Stimulated activated CD4-positive, alpha-beta T cell treated with anti-CD3 and anti-CD28 coated beads, TNF-alpha, amount 100 ng/mL, for 1 hour (primary cell): Measurements from ENCODE around the gene PLAAT3.
"Not testable (repeated sequence)": the region's sequence is repeated elsewhere in the genome, so short reads cannot be mapped to it uniquely, and the experiment has no call there.

ENCODE experiments used
- DNase-seq, 3 donors: peaks; one replicate each; pipeline ENCODE4 v3.0.0-alpha.2; 2020; ENCODE audit warnings: low read depth in 3 of 3, low spot score in 1 of 3

PLAAT3 gene

GRCh38 chr11:63614136-63614671 is at the start of gene PLAAT3:
TSS of gene PLAAT3 (minus strand) at chr11:63614433. CDS start at chr11:63614014, 419 bp downstream.
- no peak for DNase-seq

- DNase-seq, result no peak
These were observed 49.6 kb upstream of the PLAAT3 start for GRCh38 chr11:63663809-63664208.

- no peak for DNase-seq
These were observed 46.7 kb upstream of the PLAAT3 start for GRCh38 chr11:63660972-63661371.

- DNase-seq, result no peak
These were observed 38.4 kb upstream of the PLAAT3 start for GRCh38 chr11:63652671-63653070.

GRCh38 chr11:63643205-63643604 is 29.0 kb upstream of the PLAAT3 start:
- DNase-seq, result no peak

- no peak for DNase-seq
These were observed 27.5 kb upstream of the PLAAT3 start for GRCh38 chr11:63641727-63642126.

GRCh38 chr11:63639199-63639832 is 25.1 kb upstream of the PLAAT3 start:
- no peak for DNase-seq

GRCh38 chr11:63638436-63638835 is 24.2 kb upstream of the PLAAT3 start:
- DNase-seq, result not testable (repeated sequence)

- peak; percentile 27 to 48 (median 33) for DNase-seq
These were observed 21.7 kb upstream of the PLAAT3 start for GRCh38 chr11:63635762-63636465.

- DNase-seq, result no peak
These were observed 15.2 kb upstream of the PLAAT3 start for GRCh38 chr11:63629426-63629825.

GRCh38 chr11:63623513-63624140 is 9.4 kb upstream of the PLAAT3 start:
- no peak for DNase-seq

GRCh38 chr11:63622323-63622722 is 8.1 kb upstream of the PLAAT3 start:
- no peak for DNase-seq

- no peak for DNase-seq
These were observed 6.8 kb upstream of the PLAAT3 start for GRCh38 chr11:63621071-63621470.

GRCh38 chr11:63619967-63620366 is 5.7 kb upstream of the PLAAT3 start:
- no peak for DNase-seq

GRCh38 chr11:63617686-63618085 is 3.5 kb upstream of the PLAAT3 start:
- not testable (repeated sequence) for DNase-seq

GRCh38 chr11:63616953-63617352 is 2.7 kb upstream of the PLAAT3 start:
- no peak for DNase-seq

- DNase-seq, result no peak
These were observed 607 bp downstream of the PLAAT3 start for GRCh38 chr11:63613517-63614135.

GRCh38 chr11:63612181-63612580 is 2.1 kb downstream of the PLAAT3 start:
- DNase-seq, result no peak

GRCh38 chr11:63611395-63611747 is 2.9 kb downstream of the PLAAT3 start:
- no peak for DNase-seq

GRCh38 chr11:63610604-63611394 is 3.4 kb downstream of the PLAAT3 start:
- no peak for DNase-seq
